ENCODE results near the gene GTPBP1.

DNA sequence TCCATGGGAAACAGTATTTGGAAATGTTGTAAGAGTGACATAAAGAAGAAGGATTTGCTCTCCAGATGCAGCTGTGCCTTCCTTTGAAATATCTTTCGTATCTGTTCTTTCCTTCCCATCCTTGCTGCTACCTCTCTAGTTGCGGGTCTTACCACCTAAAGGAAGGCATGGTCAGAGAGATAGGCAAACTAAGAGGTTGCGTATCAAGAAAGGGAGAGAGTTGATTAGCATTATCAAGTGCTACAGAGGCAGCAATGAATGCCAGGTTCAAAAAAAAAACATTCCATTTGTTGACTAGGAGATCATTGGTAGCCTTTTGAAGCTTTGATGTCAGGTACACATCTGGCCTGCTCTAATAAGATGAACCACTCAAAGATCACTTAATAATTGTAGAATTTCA is 4.6 kb downstream of the GTPBP1 start:
- TF ChIP-seq POLR2AphosphoS5 (IDR thresholded peaks at IDR 0.05; ENCODE audit: low read depth, low read length): no peak
- no peak for TF ChIP-seq POLR2A (IDR thresholded peaks at IDR 0.05; ENCODE audit: low read depth, low read length)
- no peak for TF ChIP-seq TAF1 (IDR thresholded peaks at IDR 0.05; ENCODE audit: borderline replicate concordance, low read depth, low read length)

Measured in GM12892 (cell line).